OCI-LY7 (cell line): ENCODE measurements around the gene PTCH1. TPM values are rescaled to one million over a fixed set of nuclear protein-coding genes. Genes with fewer than 3 reads are reported as not detected.
A peak's percentile ranks its signal among the peaks of the same experiment; 100 is the strongest.

ENCODE experiments used
- BruUV-seq: library from RNA; stranded (reverse); fragments of 400-500 nt; replicated peaks from 2 replicates; lab custom pipeline; 2021; lab: Mats Ljungman, UMichigan
- CTCF ChIA-PET: fragments of 300-600 bp; sonication (Branson Sonifier 250); formaldehyde crosslinking; loops from one replicate; lab custom pipeline; 2022; ENCODE audit warnings: antibody characterized with exemption; ENCODE audit not compliant: unreplicated experiment; lab: Charles Lee
- POLR2A ChIA-PET: fragments of 300-600 bp; sonication (Branson Sonifier 250); formaldehyde crosslinking; loops from one replicate; lab custom pipeline; 2022; ENCODE audit warnings: antibody characterized with exemption; lab: Charles Lee
- DNase-seq: peaks from one replicate; pipeline ENCODE4 v3.0.0-alpha.2; 2015; ENCODE audit warnings: low spot score
- H2AFZ ChIP-seq: fragments of 200-600 bp; sonication (generic), shearing (Covaris generic); 2 replicates; pipeline ENCODE4 v1.6.1; 2014; ENCODE audit warnings: mild to moderate bottlenecking, antibody characterized with exemption, low read length, moderate library complexity
- H3K27ac ChIP-seq: fragments of 200-600 bp; sonication (generic); 2 replicates; pipeline ENCODE4 v1.5.1; 2014; ENCODE audit warnings: mixed run types, low read depth, mild to moderate bottlenecking, moderate library complexity, low read length, inconsistent platforms; ENCODE audit not compliant: poor library complexity, severe bottlenecking
- H3K36me3 ChIP-seq: fragments of 200-600 bp; sonication (generic); 2 replicates; pipeline ENCODE4 v1.6.1; 2014; ENCODE audit warnings: mild to moderate bottlenecking, antibody characterized with exemption, low read length, moderate library complexity, mixed read lengths; ENCODE audit not compliant: insufficient read depth
- H3K4me1 ChIP-seq: fragments of 200-600 bp; sonication (generic); 2 replicates; pipeline ENCODE4 v1.5.1; 2014; ENCODE audit warnings: mild to moderate bottlenecking, low read length; ENCODE audit not compliant: insufficient read depth, poor library complexity, severe bottlenecking
- H3K4me2 ChIP-seq: fragments of 200-600 bp; sonication (generic); 2 replicates; pipeline ENCODE4 v1.6.1; 2014; ENCODE audit warnings: mild to moderate bottlenecking, low read length
- H3K4me3 ChIP-seq: fragments of 200-600 bp; sonication (generic); 2 replicates; pipeline ENCODE4 v1.5.1; 2014; ENCODE audit warnings: mild to moderate bottlenecking, low read depth, low read length; ENCODE audit not compliant: poor library complexity, severe bottlenecking
- H3K79me2 ChIP-seq: fragments of 200-600 bp; sonication (generic); 2 replicates; pipeline ENCODE4 v1.6.1; 2016; ENCODE audit warnings: low read depth, mild to moderate bottlenecking, low read length, moderate library complexity, mixed read lengths; ENCODE audit not compliant: insufficient read depth
- H3K9me2 ChIP-seq: fragments of 200-600 bp; sonication (generic); 2 replicates; pipeline ENCODE4 v1.6.1; 2016; ENCODE audit warnings: mild to moderate bottlenecking, low read length, mixed read lengths; ENCODE audit not compliant: insufficient read depth
- H3K9me3 ChIP-seq: fragments of 200-600 bp; sonication (generic); 2 replicates; pipeline ENCODE4 v1.6.1; 2014; ENCODE audit warnings: mild to moderate bottlenecking, mixed run types, low read length, mixed read lengths
- H4K20me1 ChIP-seq: fragments of 200-600 bp; sonication (generic); 2 replicates; pipeline ENCODE4 v1.6.1; 2014; ENCODE audit warnings: mild to moderate bottlenecking, antibody characterized with exemption, low read length, moderate library complexity, mixed read lengths; ENCODE audit not compliant: insufficient read depth
- CTCF ChIP-seq: fragments of 200-600 bp; sonication (generic); conservative IDR thresholded peaks from 2 replicates; pipeline ENCODE4 v1.5.1; 2014; ENCODE audit warnings: mild to moderate bottlenecking, antibody characterized with exemption, low read length, moderate library complexity, mixed read lengths
- EZH2phosphoT487 ChIP-seq: fragments of 200-600 bp; sonication (generic); IDR thresholded peaks from 2 replicates; pipeline ENCODE4 v1.6.1; 2018; ENCODE audit warnings: low read depth, borderline replicate concordance, mild to moderate bottlenecking, mixed run types, antibody characterized with exemption, low read length, moderate library complexity, mixed read lengths
- intact Hi-C: fragments of 100-400 bp; cut with micrococcal nuclease; formaldehyde crosslinking; loops from one replicate; pipeline ENCODE4 v1.10.0; 2022; ENCODE audit not compliant: unreplicated experiment
- total RNA-seq, 2 experiments: library from RNA; depleted of rRNA in 1 of 2; stranded (reverse); fragments of >200 nt in 1 of 2; shearing (Covaris generic) in 1 of 2; gene quantifications; 2 replicates each; pipeline ENCODE4 v1.2.3, GENCODE V29; 2014 to 2022

PTCH1 gene
- total RNA-seq, 2 experiments from 2014 or later, result 13.1 to 36.1 TPM

- no peak overlapping the region for H3K27ac ChIP-seq
- peak; percentile 16 for DNase-seq
- no peaks in the 10 kb centered on the region for H4K20me1 ChIP-seq
- no peaks in the 10 kb centered on the region for H3K9me2 ChIP-seq
- intact Hi-C loops, result no loop called here
- H3K4me2 ChIP-seq, result no peak overlapping the region
- TF ChIP-seq CTCF (no peak), EZH2phosphoT487 (no peak)
- ChIA-PET CTCF (no interaction called here), POLR2A (interaction anchor here (1.1 kb wide), 1 partner anchor 23 kb away, joined by 4 read pairs; no protein-coding TSS in a partner anchor)
- H3K9me3 ChIP-seq, result peaks cover 16% of the 10 kb centered on the region
- peak overlapping the region; percentile 55; the same call in 1 of the 2 replicates for H2AFZ ChIP-seq
- H3K36me3 ChIP-seq, result no peaks in the 10 kb centered on the region; the same call in 1 of the 2 replicates
- no peak overlapping the region for H3K4me3 ChIP-seq
- peaks cover 14% of the 10 kb centered on the region for H3K4me1 ChIP-seq
- BruUV-seq, result no TSS peak
- no peaks in the 10 kb centered on the region for H3K79me2 ChIP-seq
Measured at GRCh38 chr9:95434116-95435073, 82.4 kb downstream of the PTCH1 start.

GRCh38 chr9:95433096-95433819, 83.5 kb downstream of the PTCH1 start:
- Histone ChIP-seq H3K4me1 (peaks cover 14% of the 10 kb centered on the region), H4K20me1 (no peaks in the 10 kb centered on the region), H3K4me3 (no peak overlapping the region), H3K79me2 (no peaks in the 10 kb centered on the region), H3K9me3 (peaks cover 16% of the 10 kb centered on the region), H3K27ac (no peak overlapping the region), H3K4me2 (no peak overlapping the region), H3K36me3 (no peaks in the 10 kb centered on the region; the same call in 1 of the 2 replicates), H3K9me2 (no peaks in the 10 kb centered on the region), H2AFZ (no peak overlapping the region)
- ChIA-PET POLR2A (no interaction called here), CTCF (no interaction called here)
- no TSS peak for BruUV-seq
- intact Hi-C loops, result no loop called here
- DNase-seq, result no peak
- TF ChIP-seq CTCF, result no peak
- TF ChIP-seq EZH2phosphoT487, result no peak
